Islet precursor cell (in vitro differentiated cells): ENCODE results near the gene FER.
"Not testable (repeated sequence)": the region's sequence is repeated elsewhere in the genome, so short reads cannot be mapped to it uniquely, and the experiment has no call there.

Experiments
- DNase-seq: peaks from one replicate; pipeline ENCODE4 v3.0.0-alpha.2; 2018

Gene FER

DNA sequence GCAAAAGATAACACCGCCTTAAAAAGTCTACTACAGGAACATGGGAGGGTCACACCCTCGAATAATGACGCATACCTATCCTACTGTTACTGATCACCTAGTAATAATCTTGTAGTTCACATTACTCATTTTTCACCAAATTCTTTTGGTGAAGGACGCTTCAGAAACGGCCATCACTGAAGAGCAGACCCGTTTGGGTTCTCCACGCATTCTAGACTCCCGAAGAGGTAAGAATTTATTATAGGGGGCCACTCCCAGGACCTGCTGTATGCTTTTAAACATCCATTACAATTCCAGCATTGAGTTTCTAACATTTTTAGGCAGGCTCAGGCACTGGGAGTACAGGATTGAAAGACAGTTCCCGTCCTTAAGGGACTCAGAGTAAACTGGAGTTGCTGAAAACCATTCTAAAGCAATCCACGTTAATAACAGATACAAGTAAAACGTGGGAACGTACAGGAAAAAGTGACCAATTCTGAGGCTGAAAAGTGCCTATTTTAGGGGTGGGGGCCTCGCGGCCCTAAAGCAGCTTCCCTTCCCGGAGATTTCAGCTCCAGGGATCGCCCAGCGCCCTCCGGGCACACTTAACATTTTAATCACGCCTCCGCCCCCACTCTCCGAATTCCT, at the start of gene FER:
TSS of gene FER (plus strand) at position 124 of the 627 bp plus-strand sequence. CDS start 50,286 bp downstream, outside the sequence.
- DNase-seq: peak; percentile 57

DNA sequence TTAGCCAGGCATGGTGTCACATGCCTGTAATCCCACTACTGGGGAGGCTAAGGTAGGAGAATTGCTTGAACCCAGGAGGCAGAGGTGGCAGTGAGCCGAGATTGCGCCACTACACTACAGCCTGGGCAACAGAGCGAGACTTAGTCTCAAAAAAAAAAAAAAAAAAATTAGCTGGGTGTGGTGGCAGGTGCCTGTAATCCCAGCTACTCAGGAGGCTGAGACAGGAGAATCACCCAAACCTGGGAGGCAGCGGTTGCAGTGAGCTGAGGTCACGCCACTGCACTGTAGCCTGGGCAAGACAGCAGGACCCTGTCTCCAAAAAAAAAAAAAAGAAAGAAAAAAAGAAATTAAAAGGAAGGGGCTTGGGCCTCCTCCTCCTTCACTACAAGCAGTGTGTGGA, 47.3 kb upstream of the FER start:
- not testable (repeated sequence) for DNase-seq

GRCh38 chr5:108700930-108701329, 46.8 kb upstream of the FER start:
- no peak for DNase-seq

DNA sequence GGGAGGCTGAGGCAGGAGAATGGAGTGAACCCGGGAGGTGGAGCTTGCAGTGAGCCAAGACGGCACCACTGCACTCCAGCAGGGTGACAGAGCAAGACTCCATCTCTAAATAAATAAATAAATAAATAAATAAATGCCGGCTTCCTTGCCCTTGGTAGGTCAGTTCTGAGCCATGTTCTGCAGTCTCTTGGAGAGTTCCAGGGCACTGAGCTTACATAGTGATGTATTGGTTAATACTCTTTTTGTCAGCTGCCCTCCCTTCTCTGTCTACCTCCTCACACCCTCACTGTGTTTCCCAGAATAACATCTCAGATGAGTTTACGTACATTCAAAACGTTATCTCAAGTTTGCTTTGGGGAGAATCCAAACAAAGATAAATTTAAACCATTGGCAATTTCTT, 45.2 kb upstream of the FER start:
- no peak for DNase-seq

- DNase-seq: no peak
These were observed 44.4 kb upstream of the FER start for GRCh38 chr5:108703313-108703712.

GRCh38 chr5:108707141-108707540, 40.6 kb upstream of the FER start:
- DNase-seq: no peak

DNA sequence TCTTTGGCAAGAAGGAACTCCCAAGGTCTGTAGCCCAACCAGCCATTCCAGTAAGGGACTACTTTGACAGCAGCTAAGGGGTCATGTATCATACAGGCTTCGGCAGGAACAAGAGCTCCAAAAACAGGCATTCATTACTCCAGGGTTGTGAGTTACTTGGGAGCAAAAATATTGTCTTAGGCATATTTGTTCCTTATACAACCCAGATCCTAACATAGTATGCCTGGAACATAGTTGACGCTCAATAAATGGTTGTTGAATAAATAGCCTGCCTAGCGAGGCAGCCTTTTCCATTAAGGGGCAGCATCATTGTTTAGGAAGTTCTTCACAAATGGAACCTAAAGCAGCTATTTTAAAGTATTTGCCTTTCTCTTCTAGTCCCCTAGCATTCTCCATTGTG, 35.8 kb upstream of the FER start:
- DNase-seq: no peak

GRCh38 chr5:108715408-108715807, 32.3 kb upstream of the FER start:
- no peak for DNase-seq

GRCh38 chr5:108720391-108720790, 27.3 kb upstream of the FER start:
- DNase-seq: no peak

DNA sequence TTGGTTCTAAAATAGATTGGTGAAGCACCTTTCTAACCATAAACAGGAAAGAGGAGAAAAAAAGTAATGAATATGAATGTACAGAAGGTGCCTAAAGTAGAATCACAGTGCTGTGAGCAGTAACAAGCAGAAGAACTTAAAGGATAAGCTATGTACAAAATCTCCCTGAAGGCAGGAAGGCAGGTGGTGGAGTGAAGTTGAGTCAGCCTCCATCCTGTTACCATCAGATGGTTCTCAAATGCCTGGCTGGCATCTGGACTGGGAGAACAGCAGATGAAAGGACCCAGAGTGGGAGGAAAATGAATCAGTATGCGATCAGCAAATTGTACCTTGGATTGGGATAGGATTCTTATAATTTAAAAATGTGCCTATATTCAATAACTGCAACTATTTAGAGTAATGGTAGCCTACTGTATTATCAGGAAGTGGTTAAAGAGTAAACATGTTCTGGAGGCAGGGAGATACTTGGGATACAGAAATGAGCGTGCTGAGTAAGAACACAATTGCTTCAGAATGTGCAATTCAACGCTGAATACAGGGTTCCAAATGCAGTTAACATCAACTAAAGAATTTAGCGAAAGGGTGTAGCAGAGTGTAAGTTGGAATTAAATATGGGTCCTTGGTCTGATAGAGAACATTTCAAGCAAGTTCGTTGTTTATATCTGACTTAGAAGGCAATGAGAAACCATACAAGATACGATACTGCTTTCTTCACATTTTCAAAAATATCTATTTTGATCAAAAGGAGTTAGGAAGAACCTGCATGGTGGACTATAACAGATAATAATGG, 21.1 kb upstream of the FER start:
- no peak for DNase-seq

GRCh38 chr5:108727236-108727650, 20.5 kb upstream of the FER start:
- peak; percentile 64 for DNase-seq

DNA sequence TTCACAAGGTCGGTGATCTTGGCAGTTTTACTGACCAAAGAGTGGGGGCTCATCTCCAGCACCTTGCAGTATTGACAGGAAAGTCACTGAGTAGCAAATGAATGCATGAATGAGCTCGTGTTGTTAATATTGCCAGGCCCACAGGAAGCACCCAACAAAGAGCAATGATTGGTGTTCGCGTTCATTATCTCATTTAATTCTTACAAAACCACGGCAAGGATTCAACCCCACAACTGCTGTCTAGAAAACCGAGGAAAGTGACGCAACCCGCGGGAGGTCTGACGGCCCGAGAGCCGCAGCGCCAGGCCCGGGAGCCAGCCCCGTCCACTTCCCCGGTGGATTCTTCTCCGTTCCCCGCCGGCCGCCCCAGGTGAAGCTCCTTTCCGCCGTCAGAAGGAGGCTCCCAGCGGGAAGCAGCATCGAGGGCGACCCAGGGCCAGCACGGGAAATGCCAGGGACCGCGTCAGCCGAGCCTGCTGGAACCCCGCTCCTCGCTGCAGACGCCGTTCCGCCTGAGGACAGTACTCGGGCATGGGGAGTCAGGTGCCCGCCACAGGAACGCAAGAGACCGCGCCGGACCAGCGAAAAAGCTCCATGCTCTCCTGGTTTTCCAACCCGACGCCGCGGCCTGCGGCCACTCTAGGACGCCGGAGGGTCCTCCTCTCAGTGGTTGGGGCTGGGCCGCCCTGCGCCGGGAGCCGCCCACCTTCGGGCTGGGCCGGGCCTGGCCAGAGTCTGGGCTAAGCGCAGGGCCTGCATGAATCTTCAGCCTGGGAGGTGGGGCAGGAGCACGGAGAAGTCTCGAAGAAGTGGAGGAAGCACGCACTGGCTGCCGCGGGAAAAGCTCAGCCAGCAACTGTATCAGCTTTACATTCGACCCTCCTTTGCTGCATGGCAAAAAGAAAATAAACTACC, 19.8 kb upstream of the FER start:
- DNase-seq: peak; percentile 97

- no peak for DNase-seq
These were observed 19.0 kb upstream of the FER start for GRCh38 chr5:108728566-108729241.

DNA sequence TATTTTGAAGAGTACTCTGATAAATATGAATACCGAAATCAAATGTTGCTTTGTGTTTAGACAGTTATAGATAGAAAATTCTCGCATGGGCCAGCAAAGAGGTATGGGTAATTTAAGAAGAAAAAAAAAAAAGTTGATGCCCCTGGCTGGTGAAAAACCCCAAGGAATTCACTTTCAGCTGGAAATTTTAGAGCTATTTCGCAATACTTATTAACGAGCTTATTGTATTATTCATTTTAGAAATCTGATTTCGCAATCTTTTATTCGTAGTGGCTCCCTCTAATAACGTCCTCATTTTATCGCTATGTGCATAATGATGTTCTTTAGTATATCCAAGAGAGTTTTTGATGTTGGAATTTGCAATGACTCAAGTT, 18.5 kb upstream of the FER start:
- DNase-seq: no peak

DNA sequence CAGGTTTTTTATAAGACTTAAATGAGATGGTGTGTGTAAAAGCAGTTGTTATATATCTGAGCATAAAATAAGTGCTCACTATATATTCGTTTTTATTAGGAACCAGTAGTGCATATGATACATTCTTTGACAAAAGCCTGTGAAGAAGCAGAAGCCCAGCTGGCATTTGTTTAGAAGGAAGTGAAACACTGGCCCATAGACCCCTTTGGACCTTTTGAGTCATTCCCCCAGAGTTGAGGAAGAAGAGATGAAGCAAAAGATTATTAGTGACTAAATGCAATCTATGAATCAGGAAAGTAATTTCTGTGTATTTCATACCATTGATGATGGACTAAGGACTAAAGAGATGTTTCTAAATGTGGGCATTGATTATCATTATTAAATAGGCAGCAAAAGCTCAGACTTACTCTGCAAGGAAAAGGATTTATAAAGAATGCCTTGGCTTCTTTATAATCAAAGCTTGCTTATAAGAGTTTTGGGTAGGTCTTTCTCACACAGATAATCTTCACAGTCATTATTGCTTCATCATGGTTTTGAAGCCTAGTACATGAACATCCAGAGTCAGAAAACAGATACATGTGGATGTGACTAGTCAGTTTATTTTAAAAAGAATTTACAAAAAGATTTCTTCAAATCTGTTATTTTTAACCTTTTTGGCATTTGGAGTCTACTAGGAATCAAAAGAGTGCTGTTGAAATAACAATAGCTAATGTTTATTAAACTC, 16.9 kb upstream of the FER start:
- DNase-seq: no peak

GRCh38 chr5:108735790-108736189, 11.9 kb upstream of the FER start:
- no peak for DNase-seq

DNA sequence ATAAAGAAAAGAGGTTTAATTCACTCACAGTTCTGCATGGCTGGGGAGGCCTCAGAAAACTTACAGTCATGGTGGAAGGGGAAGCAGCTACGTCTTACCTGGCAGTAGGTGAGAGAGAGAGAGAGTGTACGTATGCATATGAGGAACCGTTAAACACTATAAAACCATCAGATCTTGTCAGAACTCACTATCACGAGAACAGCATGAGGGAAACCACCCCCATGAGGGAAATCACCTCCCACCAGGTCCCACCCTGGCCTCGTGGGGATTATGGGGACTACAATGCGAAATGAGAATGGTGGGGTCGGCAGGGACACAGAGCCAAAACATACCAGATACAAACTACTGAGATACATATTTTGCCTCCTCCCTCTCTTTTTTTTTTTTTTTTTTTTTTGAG, 10.8 kb upstream of the FER start:
- DNase-seq: no peak

- no peak for DNase-seq
These were observed 8.3 kb upstream of the FER start for GRCh38 chr5:108739376-108739775.

DNA sequence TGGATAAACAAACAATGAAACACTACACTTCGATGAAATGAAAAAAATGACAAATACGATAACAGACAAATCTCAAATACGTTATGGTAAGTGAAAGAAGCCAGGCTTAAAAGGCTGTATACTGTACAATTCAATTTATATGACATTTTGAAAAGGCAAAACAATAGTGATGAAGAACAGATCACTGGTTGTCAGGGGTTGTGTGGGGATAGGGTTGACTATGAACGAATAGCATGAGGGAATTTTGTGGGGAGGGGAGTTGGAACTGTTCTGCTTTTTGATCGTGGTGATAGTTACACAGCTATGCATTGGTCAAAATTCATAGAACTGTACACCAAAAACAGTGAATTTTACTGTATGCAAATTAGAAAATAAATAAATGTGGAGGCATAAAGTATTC, 7.8 kb upstream of the FER start:
- DNase-seq: no peak

- no peak for DNase-seq
These were observed 4.4 kb upstream of the FER start for GRCh38 chr5:108743319-108743718.

- no peak for DNase-seq
These were observed 3.9 kb upstream of the FER start for GRCh38 chr5:108743846-108744245.

DNA sequence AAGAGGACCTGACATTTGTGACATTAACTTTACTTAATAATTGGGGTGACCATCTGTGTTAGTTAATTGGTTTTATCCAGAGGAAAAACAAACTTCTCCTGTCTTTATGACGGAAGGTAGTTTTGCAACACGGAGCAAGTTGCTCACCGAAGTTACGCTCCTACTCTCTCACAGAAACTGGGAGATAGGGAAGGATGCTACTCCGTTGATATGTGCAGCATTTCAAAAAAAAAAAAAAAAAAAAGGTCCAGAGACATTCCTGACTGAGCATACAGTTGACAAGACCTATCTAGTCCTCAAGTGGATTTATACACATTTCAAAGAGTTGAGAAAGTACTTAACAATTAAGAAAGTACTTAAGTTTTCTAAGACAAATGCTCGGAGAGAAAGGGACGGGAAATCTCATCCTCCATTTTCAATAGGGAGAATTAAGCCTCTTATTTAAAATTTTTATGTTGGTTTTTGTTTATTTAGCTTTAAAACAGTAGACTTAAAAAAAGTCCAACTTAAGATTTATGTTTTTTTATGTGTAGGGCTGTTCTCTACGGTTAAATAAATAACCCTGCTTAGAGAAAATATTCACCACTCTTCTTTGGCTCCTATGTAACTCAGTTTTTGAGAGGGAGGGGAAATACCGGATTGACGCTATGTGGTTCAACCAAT, 455 bp upstream of the FER start:
- DNase-seq: no peak
